Prostate gland (tissue), 2 donors: ENCODE data around the gene EEA1.

Experiments used
- CTCF ChIP-seq, 4 experiments: fragments of 200-600 bp in 2 of 4; fragments of 450-650 bp in 2 of 4; sonication (generic) in 2 of 4; IDR thresholded peaks; 1 replicate in 3 of 4; 2 replicates in 1 of 4; pipeline ENCODE4 v1.5.1; 2016 to 2019; ENCODE audit warnings: antibody characterized with exemption in 4 of 4, mild to moderate bottlenecking in 2 of 4, moderate library complexity in 2 of 4
- POLR2A ChIP-seq: fragments of 450-650 bp; IDR thresholded peaks from one replicate; pipeline ENCODE4 v1.6.1; 2016; ENCODE audit warnings: antibody characterized with exemption, mild to moderate bottlenecking
- POLR2AphosphoS5 ChIP-seq: sonication (generic); formaldehyde crosslinking; IDR thresholded peaks from one replicate; pipeline ENCODE4 v1.6.1; 2017; ENCODE audit warnings: antibody characterized with exemption

- TF ChIP-seq CTCF (IDR thresholded peaks at IDR 0.05): no peak
- no peak for TF ChIP-seq POLR2A
- no peak for TF ChIP-seq POLR2AphosphoS5
These were observed 81.7 kb downstream of the EEA1 start for GRCh38 chr12:92847368-92847767.
